Upper lobe of left lung (tissue), 4 donors: ENCODE data around the gene STYXL1.

Source experiments
- POLR2A ChIP-seq, 4 donors: fragments of 450-650 bp; IDR thresholded peaks; one replicate each; pipeline ENCODE4 v1.5.1; 2016 to 2017; ENCODE audit warnings: antibody characterized with exemption in 4 of 4, mild to moderate bottlenecking in 2 of 4
- TF ChIP-seq, protein P1 (sequence below), 6 experiments: fragments of 450-650 bp in 4 of 6; fragments of 200-600 bp in 2 of 6; sonication (generic) in 2 of 6; IDR thresholded peaks; one replicate each; pipeline ENCODE4 v1.5.1; 2016 to 2019; ENCODE audit warnings: antibody characterized with exemption in 6 of 6

DNA sequence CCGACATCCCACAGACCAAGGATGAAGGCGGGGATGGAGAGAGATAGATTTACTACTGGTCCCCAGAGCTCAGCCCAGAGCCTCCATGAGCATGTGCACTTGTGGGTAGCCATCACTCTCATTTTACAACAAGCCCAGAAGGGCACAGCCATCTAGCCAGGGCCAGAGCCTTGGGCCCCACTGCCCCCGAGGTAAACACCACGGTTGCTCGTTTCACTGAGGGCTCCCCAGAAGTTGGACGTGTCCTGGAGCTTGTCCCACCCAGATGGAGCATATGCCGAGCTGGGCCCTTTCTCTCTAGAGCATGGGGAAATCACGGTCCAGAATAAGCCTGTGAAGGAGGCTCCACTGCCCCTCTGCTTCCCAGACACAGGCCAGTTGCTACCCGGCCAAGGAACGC is 44.4 kb downstream of the STYXL1 start:
- TF ChIP-seq, protein P1, sequence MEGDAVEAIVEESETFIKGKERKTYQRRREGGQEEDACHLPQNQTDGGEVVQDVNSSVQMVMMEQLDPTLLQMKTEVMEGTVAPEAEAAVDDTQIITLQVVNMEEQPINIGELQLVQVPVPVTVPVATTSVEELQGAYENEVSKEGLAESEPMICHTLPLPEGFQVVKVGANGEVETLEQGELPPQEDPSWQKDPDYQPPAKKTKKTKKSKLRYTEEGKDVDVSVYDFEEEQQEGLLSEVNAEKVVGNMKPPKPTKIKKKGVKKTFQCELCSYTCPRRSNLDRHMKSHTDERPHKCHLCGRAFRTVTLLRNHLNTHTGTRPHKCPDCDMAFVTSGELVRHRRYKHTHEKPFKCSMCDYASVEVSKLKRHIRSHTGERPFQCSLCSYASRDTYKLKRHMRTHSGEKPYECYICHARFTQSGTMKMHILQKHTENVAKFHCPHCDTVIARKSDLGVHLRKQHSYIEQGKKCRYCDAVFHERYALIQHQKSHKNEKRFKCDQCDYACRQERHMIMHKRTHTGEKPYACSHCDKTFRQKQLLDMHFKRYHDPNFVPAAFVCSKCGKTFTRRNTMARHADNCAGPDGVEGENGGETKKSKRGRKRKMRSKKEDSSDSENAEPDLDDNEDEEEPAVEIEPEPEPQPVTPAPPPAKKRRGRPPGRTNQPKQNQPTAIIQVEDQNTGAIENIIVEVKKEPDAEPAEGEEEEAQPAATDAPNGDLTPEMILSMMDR (IDR thresholded peaks at IDR 0.05), result no peak
- no peak for TF ChIP-seq POLR2A (IDR thresholded peaks at IDR 0.05)
